ENCODE data around the gene PNKD. TPM values are rescaled to one million over a fixed set of nuclear protein-coding genes. Genes with fewer than 3 reads are reported as not detected.

Gene PNKD
- total RNA-seq = 10 to 100 TPM; 40.3 to 74.1 (median 56.5) TPM

GRCh38 chr2:218269900-218270720, at the start of gene PNKD, which contains the start of gene AAMP:
Gene PNKD (plus strand): TSS chr2:218270519. CDS start chr2:218270536, 17 bp downstream.
Gene AAMP (minus strand): TSS chr2:218270137. CDS start chr2:218270086, 51 bp downstream.
- H3K36me3 ChIP-seq = peaks cover 29 to 55% (median 47%) of the 10 kb centered on the region in 4 donors
- H3K4me1 ChIP-seq = peaks cover 47 to 72% (median 52%) of the 10 kb centered on the region in 4 donors
- DNase-seq (ENCODE audit: extremely low spot score) = peak; percentile 100
- intact Hi-C loops (cut with DNase I) = loop anchor here (5.0 kb wide), 1 partner anchor 127 kb away; the partner anchor contains the start of gene CTDSP1
- no peaks in the 10 kb centered on the region for H3K27me3 ChIP-seq
- WGBS = under 1% methylated on average over 45 of the region's 64 CpGs
- H3K4me3 ChIP-seq = peak within 1 kb of the TSS; percentile 86 to 94 (median 90)
- H3K27ac ChIP-seq (replicated peaks in 1 of 4) = peak within 1 kb of the TSS; percentile 79 to 87 (median 84)
- TF ChIP-seq POLR2A (IDR thresholded peaks at IDR 0.05; ENCODE audit: low read depth) = peak; percentile 49
- TF ChIP-seq CTCF (IDR thresholded peaks at IDR 0.05) = peak in 2 of 3 experiments; percentile 25 to 28
- no peak for TF ChIP-seq EP300 (IDR thresholded peaks at IDR 0.05)
- peak; percentile 87 to 92 for TF ChIP-seq POLR2AphosphoS5 (IDR thresholded peaks at IDR 0.05)
- no peaks in the 10 kb centered on the region for H3K9me3 ChIP-seq

GRCh38 chr2:218221000-218221399, 49.3 kb upstream of the PNKD start:
- H3K27me3 ChIP-seq = no peaks in the 10 kb centered on the region
- H3K27ac ChIP-seq (replicated peaks in 1 of 4) = no peak overlapping the region
- TF ChIP-seq POLR2AphosphoS5 (IDR thresholded peaks at IDR 0.05) (no peak), CTCF (IDR thresholded peaks at IDR 0.05) (no peak), EP300 (IDR thresholded peaks at IDR 0.05) (no peak), POLR2A (IDR thresholded peaks at IDR 0.05; ENCODE audit: low read depth) (no peak)
- H3K36me3 ChIP-seq = peaks cover 0 to 21% (median 11%) of the 10 kb centered on the region in 4 donors
- peaks cover 49 to 84% (median 71%) of the 10 kb centered on the region in 4 donors for H3K4me1 ChIP-seq
- intact Hi-C loops (cut with DNase I) = no loop called here
- 51% methylated on average over 5 of the region's 5 CpGs for WGBS
- H3K4me3 ChIP-seq = no peak overlapping the region
- DNase-seq (ENCODE audit: extremely low spot score) = no peak
- H3K9me3 ChIP-seq = no peaks in the 10 kb centered on the region

- WGBS = 86% methylated on average over 5 of the region's 5 CpGs
- intact Hi-C loops (cut with DNase I) = no loop called here
Observed at GRCh38 chr2:218223046-218223445, 47.3 kb upstream of the PNKD start.

GRCh38 chr2:218224186-218224585, 46.1 kb upstream of the PNKD start:
- Histone ChIP-seq H3K27ac (replicated peaks in 1 of 4) (no peak overlapping the region), H3K27me3 (no peaks in the 10 kb centered on the region), H3K4me3 (no peak overlapping the region), H3K9me3 (no peaks in the 10 kb centered on the region), H3K36me3 (peaks cover 15 to 46% (median 36%) of the 10 kb centered on the region in 4 donors), H3K4me1 (peaks cover 50 to 76% (median 66%) of the 10 kb centered on the region in 4 donors)
- intact Hi-C loops (cut with DNase I) = no loop called here
- 72% methylated on average over 1 of the region's 1 CpG for WGBS
- TF ChIP-seq EP300 (IDR thresholded peaks at IDR 0.05) = no peak
- TF ChIP-seq POLR2A (IDR thresholded peaks at IDR 0.05; ENCODE audit: low read depth) = no peak
- no peak for TF ChIP-seq POLR2AphosphoS5 (IDR thresholded peaks at IDR 0.05)
- no peak for TF ChIP-seq CTCF (IDR thresholded peaks at IDR 0.05)
- no peak for DNase-seq (ENCODE audit: extremely low spot score)

More at GRCh38 chr2:218223046-218223445, 47.3 kb upstream of the PNKD start:
- Histone ChIP-seq H3K4me1 (peaks cover 49 to 77% (median 66%) of the 10 kb centered on the region in 4 donors), H3K36me3 (peaks cover 7 to 38% (median 30%) of the 10 kb centered on the region in 4 donors), H3K27ac (replicated peaks in 1 of 4) (no peak overlapping the region), H3K4me3 (no peak overlapping the region), H3K27me3 (no peaks in the 10 kb centered on the region), H3K9me3 (no peaks in the 10 kb centered on the region)
- TF ChIP-seq EP300 (IDR thresholded peaks at IDR 0.05) = no peak
- TF ChIP-seq POLR2A (IDR thresholded peaks at IDR 0.05; ENCODE audit: low read depth) = no peak
- no peak for TF ChIP-seq POLR2AphosphoS5 (IDR thresholded peaks at IDR 0.05)
- no peak for TF ChIP-seq CTCF (IDR thresholded peaks at IDR 0.05)
- no peak for DNase-seq (ENCODE audit: extremely low spot score)

All from esophagus muscularis mucosa (tissue), 4 donors.